Stimulated activated naive B cell treated with anti-CD40 and anti-IgM and Interleukin-4, amounts not matched to agents 10 μg/mL and 1 μg/mL and 100 μg/mL, for 72 hours (primary cell): Measurements from ENCODE around the gene NBAS.

Source experiments
- ATAC-seq, 2 donors: fragments of 150-1000 bp; cut with Tn5 transposase; replicated peaks; 2 replicates each; pipeline ENCODE4 v1.10.0; 2021; ENCODE audit warnings: moderate library complexity in 1 of 2
- DNase-seq: peaks from one replicate; pipeline ENCODE4 v3.0.0; 2021
- H3K27ac Mint-ChIP-seq: one replicate; pipeline ENCODE4 v1.8.0; 2022; ENCODE audit warnings: mild to moderate bottlenecking, mixed read lengths
- H3K27me3 Mint-ChIP-seq, 2 donors: one replicate each; pipeline ENCODE4 v1.8.0; 2022; ENCODE audit warnings: mixed read lengths in 2 of 2
- H3K36me3 Mint-ChIP-seq, 2 donors: one replicate each; pipeline ENCODE4 v1.8.0; 2022; ENCODE audit warnings: mixed read lengths in 2 of 2, mild to moderate bottlenecking in 1 of 2
- H3K4me1 Mint-ChIP-seq, 2 donors: one replicate each; pipeline ENCODE4 v1.8.0; 2022; ENCODE audit warnings: mixed read lengths in 2 of 2, mild to moderate bottlenecking in 1 of 2
- H3K4me3 Mint-ChIP-seq, 2 donors: one replicate each; pipeline ENCODE4 v1.8.0; 2022; ENCODE audit warnings: mild to moderate bottlenecking in 2 of 2, mixed read lengths in 2 of 2, moderate library complexity in 1 of 2
- H3K9me3 Mint-ChIP-seq, 2 donors: one replicate each; pipeline ENCODE4 v1.8.0; 2022; ENCODE audit warnings: mixed read lengths in 2 of 2, mild to moderate bottlenecking in 1 of 2

The NBAS gene

DNA sequence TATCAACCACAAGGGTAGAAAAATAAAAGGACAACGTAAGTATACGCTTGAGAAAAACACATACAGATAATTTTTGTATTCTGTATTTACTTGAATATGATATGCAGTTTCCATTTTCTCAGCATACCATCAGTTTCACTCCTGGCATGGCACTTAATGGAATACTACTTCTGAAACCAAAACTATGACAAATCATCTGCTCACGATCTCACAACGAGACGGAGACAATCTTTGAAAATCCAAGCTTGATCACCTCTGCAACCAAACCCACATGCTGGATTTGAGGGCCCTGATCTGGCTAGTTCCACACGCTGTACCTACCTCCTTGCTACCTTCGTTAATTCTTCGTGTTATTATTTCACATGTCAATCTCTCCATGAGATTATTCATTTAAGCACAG lies 387.6 kb downstream of the NBAS start:
- DNase-seq (no peak), ATAC-seq (no peak)
- Mint-ChIP-seq H3K9me3 (no peaks in the 10 kb centered on the region), H3K27ac (no peak overlapping the region), H3K4me1 (no peaks in the 10 kb centered on the region), H3K27me3 (no peaks in the 10 kb centered on the region), H3K4me3 (no peak overlapping the region), H3K36me3 (peaks cover 34 to 67% of the 10 kb centered on the region in 2 donors)

- Mint-ChIP-seq H3K36me3 (peaks cover 29 to 61% of the 10 kb centered on the region in 2 donors), H3K27me3 (no peaks in the 10 kb centered on the region), H3K9me3 (no peaks in the 10 kb centered on the region), H3K4me1 (no peaks in the 10 kb centered on the region), H3K4me3 (no peak overlapping the region), H3K27ac (no peak overlapping the region)
- no peak for DNase-seq
- ATAC-seq: no peak
Measured at GRCh38 chr2:15172825-15173224, 388.3 kb downstream of the NBAS start.

DNA sequence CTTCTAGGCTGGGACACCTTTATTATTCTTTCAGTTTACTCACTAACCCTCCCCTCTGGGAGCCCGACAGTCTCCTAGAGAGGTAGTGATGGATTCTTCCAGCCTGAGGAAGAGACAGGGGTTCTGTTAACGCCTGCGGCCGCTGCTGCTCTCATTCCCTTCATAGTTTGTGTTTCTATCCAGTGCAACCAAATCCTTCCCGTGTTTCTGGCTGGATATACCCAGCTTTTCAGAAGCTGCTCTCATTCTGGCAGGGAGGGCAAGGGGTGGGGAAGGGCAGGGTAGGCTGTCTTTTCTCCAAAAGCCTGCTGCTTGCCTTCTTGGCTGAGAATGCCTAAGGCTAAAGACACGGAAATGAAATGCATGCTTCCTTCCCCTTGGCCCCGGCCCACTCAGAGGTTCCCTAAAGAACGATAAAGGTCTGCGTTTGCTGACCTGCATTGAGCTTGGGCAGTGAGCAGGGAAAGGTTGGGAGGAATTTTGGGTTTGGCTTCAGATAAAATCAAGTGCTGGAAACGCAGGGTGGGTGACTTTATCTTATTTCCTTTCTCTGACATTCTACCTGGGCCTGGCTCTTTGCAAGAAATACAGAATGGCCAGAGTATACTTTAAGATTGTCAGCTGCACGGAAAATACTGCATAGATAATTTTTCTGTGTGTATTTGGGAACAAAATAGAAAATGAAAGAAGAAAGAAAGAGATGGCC lies 390.9 kb downstream of the NBAS start:
- no peaks in the 10 kb centered on the region for H3K9me3 Mint-ChIP-seq
- no peak overlapping the region for H3K4me3 Mint-ChIP-seq
- H3K27ac Mint-ChIP-seq: no peak overlapping the region
- DNase-seq: no peak
- peaks cover 26 to 56% of the 10 kb centered on the region in 2 donors for H3K36me3 Mint-ChIP-seq
- no peaks in the 10 kb centered on the region for H3K4me1 Mint-ChIP-seq
- H3K27me3 Mint-ChIP-seq: no peaks in the 10 kb centered on the region
- no peak for ATAC-seq

DNA sequence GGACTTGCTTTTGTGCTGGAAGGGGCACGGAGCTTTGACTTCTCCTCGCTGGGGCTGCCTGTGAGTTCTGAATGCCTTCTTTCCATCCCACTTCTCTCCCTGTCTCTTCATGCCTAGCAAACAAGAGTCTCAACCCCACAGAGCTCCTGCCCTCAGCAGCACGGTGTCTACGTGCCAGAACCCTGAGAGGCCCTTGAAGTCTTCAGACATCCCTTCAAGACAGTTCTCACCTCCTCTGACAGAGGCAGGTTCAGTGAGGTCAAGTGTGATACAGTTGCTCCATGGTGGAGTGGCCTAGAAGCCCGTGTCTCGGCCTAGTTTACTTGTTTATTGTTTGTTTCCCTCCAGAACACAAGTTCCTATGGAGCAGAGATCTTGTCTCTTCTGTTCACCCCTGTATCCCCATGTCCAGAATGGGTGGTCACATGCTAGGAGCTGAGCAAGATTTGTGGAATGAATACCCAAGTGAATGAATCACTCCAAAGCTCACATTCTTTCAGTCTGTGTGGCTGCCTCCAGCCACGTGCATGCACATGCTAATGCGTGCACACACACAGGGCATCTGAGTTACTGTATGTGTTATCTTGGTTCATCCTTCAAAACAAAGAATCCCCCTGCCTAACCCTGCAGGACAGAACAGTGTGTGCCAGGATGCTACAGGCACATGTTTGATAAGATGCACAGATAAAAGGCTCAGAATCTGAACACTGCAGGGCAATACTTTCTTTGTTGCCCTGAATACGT lies 391.6 kb downstream of the NBAS start:
- H3K27ac Mint-ChIP-seq: no peak overlapping the region
- no peaks in the 10 kb centered on the region for H3K9me3 Mint-ChIP-seq
- no peaks in the 10 kb centered on the region for H3K27me3 Mint-ChIP-seq
- peaks cover 26 to 55% of the 10 kb centered on the region in 2 donors for H3K36me3 Mint-ChIP-seq
- H3K4me1 Mint-ChIP-seq: no peaks in the 10 kb centered on the region
- no peak overlapping the region for H3K4me3 Mint-ChIP-seq
- ATAC-seq (no peak), DNase-seq (no peak)

- ATAC-seq (no peak), DNase-seq (no peak)
- H3K9me3 Mint-ChIP-seq: no peaks in the 10 kb centered on the region
- no peak overlapping the region for H3K4me3 Mint-ChIP-seq
- H3K36me3 Mint-ChIP-seq: peaks cover 21 to 47% of the 10 kb centered on the region in 2 donors
- no peaks in the 10 kb centered on the region for H3K27me3 Mint-ChIP-seq
- H3K27ac Mint-ChIP-seq: no peak overlapping the region
- H3K4me1 Mint-ChIP-seq: no peaks in the 10 kb centered on the region
Measured at GRCh38 chr2:15168116-15168515, 393.0 kb downstream of the NBAS start.

DNA sequence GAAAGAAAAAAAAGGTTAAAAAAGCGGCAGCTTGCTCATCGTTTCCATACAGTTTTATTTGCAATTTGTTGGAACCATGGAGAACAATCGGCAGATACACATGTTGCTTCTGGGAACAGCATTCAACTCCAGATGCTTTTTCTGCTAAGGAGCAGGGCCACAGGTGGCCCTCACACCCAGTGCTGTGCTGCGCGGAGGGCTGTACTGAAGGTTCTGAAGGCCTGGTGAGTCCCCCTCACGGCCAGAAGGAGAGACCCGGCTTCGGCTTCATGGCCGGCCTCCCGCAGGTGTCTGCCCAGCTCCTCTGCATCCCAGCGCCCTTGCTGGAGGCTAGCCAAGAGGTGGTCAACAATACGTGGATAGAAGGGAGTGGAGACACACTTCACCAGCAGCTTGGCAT lies 394.3 kb downstream of the NBAS start:
- no peak for DNase-seq
- Mint-ChIP-seq H3K27me3 (no peaks in the 10 kb centered on the region), H3K4me3 (no peak overlapping the region), H3K4me1 (no peaks in the 10 kb centered on the region), H3K36me3 (peaks cover 21 to 43% of the 10 kb centered on the region in 2 donors), H3K9me3 (no peaks in the 10 kb centered on the region), H3K27ac (no peak overlapping the region)
- ATAC-seq: no peak

DNA sequence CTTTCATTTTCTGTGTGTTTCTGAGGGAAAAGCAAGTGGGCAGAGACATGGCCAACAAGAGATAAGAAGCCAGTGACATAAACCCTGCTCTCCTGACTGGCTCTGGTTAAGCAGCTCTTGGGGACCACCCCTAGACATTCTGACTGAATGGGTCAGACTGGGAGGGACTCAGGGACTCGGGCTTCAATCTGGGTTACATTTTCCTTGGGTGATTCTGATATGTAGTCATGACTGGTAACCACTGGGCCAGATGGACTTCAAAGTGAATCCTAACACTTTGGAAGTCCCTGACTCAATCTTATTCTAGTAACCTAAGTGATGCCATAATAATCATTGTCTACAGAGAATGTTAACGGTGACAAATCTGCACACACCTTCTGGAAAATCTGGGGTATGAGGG lies 397.8 kb downstream of the NBAS start:
- H3K9me3 Mint-ChIP-seq: no peaks in the 10 kb centered on the region
- H3K27me3 Mint-ChIP-seq: no peaks in the 10 kb centered on the region
- no peak overlapping the region for H3K27ac Mint-ChIP-seq
- no peak overlapping the region for H3K4me3 Mint-ChIP-seq
- peaks cover 10 to 19% of the 10 kb centered on the region in 2 donors for H3K36me3 Mint-ChIP-seq
- H3K4me1 Mint-ChIP-seq: no peaks in the 10 kb centered on the region
- DNase-seq (no peak), ATAC-seq (no peak)

DNA sequence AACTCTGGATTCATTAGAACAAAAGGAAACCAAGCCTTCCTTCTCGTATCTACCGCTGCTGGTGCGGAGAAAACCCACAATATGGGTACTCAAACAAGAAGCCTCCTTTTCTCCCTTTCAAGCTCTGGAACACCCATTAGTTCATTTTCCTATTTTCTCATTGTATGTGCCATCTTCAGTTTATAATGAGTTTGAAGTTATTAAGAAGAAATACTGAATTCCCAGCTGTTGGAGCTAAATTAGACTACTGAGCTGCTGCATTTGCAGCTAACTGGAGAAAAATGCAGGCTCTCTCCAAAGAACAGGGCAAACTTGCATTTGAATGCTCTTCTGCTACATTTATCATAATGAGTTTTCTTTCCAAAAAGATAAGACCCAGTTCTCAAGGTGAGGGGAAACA lies 398.5 kb downstream of the NBAS start:
- Mint-ChIP-seq H3K4me1 (no peaks in the 10 kb centered on the region), H3K36me3 (peaks cover 10 to 19% of the 10 kb centered on the region in 2 donors), H3K4me3 (no peak overlapping the region), H3K9me3 (no peaks in the 10 kb centered on the region), H3K27me3 (no peaks in the 10 kb centered on the region), H3K27ac (no peak overlapping the region)
- no peak for ATAC-seq
- no peak for DNase-seq

DNA sequence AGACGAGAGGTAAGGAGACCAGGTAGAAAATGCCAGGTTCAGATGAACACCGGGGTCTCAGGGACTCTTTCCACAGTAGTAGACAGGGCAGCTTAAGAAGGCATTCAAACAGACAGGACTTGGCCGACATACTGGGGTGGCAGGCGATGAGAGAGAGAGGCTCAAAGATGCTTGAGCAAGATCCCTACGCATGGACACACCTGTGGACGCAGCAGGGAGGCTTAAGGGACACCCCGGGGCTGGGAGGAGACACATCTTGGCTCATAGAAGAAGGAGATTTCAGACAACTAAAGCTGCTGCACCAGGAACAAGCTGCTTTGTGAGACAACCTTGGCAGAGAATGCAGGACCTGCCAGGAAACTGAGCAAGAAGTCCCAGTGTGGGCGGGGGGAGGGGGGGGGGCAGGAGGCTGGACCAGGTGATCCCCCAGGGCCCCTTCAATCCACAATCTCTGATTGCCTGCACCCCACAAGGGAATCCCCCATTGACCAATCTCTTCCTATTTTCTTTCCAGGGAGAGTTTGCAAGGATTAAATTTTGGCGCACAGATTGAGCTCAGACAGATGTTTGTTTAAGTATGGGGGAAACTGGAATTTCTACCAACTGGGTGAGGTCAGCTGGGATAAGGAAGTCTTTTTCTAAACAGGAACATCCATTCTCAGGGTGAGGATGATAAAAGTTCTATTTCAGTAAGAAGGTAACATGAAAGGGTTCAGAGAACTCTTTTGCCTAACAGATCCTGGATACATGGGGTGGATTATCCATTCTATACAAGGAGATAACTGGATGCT lies 400.7 kb downstream of the NBAS start:
- peaks cover 0 to 4% of the 10 kb centered on the region in 2 donors for H3K36me3 Mint-ChIP-seq
- H3K4me3 Mint-ChIP-seq: no peak overlapping the region
- no peaks in the 10 kb centered on the region for H3K27me3 Mint-ChIP-seq
- H3K27ac Mint-ChIP-seq: no peak overlapping the region
- ATAC-seq (no peak), DNase-seq (no peak)
- H3K4me1 Mint-ChIP-seq: no peaks in the 10 kb centered on the region
- no peaks in the 10 kb centered on the region for H3K9me3 Mint-ChIP-seq

DNA sequence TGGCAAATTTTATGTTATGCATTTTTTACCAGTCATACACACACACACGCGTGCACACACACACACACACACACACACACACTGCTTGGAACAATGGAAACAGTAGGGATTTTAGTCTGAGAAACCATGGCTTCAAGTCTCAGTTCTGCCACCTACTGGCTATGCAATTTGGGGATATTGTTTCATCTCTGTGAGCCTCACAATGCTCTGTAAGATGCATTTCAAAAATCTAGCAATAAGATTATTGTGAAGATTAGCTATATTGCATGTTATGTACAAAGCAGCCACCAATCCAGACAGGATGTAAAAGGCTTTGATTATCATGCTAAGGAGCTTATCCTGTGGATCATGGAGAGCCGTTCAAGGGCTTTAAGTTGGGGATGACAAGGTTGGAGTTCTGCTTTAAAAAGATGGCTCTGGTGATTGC lies 401.4 kb downstream of the NBAS start:
- Mint-ChIP-seq H3K4me1 (no peaks in the 10 kb centered on the region), H3K9me3 (no peaks in the 10 kb centered on the region), H3K36me3 (no peaks in the 10 kb centered on the region), H3K27me3 (no peaks in the 10 kb centered on the region), H3K4me3 (no peak overlapping the region), H3K27ac (no peak overlapping the region)
- ATAC-seq (no peak), DNase-seq (no peak)

GRCh38 chr2:15159206-15159605 lies 401.9 kb downstream of the NBAS start:
- no peak overlapping the region for H3K27ac Mint-ChIP-seq
- ATAC-seq (no peak), DNase-seq (no peak)
- no peak overlapping the region for H3K4me3 Mint-ChIP-seq
- no peaks in the 10 kb centered on the region for H3K27me3 Mint-ChIP-seq
- H3K4me1 Mint-ChIP-seq: no peaks in the 10 kb centered on the region
- no peaks in the 10 kb centered on the region for H3K9me3 Mint-ChIP-seq
- no peaks in the 10 kb centered on the region for H3K36me3 Mint-ChIP-seq

- Mint-ChIP-seq H3K4me1 (no peaks in the 10 kb centered on the region), H3K27ac (no peak overlapping the region), H3K9me3 (no peaks in the 10 kb centered on the region), H3K4me3 (no peak overlapping the region), H3K27me3 (no peaks in the 10 kb centered on the region), H3K36me3 (no peaks in the 10 kb centered on the region)
- ATAC-seq (no peak), DNase-seq (no peak)
Measured at GRCh38 chr2:15158532-15158931, 402.6 kb downstream of the NBAS start.

- H3K4me3 Mint-ChIP-seq: no peak overlapping the region
- ATAC-seq (no peak), DNase-seq (no peak)
- H3K9me3 Mint-ChIP-seq: no peaks in the 10 kb centered on the region
- H3K36me3 Mint-ChIP-seq: no peaks in the 10 kb centered on the region
- H3K27me3 Mint-ChIP-seq: no peaks in the 10 kb centered on the region
- H3K4me1 Mint-ChIP-seq: no peaks in the 10 kb centered on the region
- H3K27ac Mint-ChIP-seq: no peak overlapping the region
Measured at GRCh38 chr2:15158100-15158499, 403.0 kb downstream of the NBAS start.

DNA sequence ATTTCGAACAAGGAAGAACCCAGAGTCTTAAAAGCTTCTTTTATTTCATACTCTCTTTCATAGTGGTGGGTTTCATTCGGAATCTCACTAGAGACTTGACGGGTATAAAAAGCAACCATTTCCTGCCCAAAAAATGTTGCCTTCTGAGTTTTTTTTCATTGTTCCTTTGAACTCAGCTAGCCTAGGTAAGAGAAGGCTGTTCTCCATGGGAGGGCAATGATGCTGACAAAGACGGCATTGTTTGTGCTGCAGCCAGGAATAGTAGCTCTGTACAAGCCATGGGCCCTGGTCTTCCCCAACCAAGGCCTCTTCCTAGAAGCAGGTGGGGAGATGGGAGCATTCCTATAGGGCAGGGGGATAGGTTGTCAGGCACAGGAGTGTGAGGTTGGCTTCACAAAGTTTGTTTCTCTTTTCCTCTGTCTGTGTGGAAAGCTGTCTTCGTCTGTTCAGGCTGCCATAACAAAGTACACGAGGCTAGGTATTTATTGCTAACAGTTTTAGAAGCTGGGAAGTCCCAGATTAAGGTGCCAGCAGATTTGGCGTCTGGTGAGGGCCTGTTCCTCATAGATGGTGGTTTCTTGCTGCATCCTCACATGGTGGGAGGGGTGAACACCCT lies 405.1 kb downstream of the NBAS start:
- no peak overlapping the region for H3K27ac Mint-ChIP-seq
- no peaks in the 10 kb centered on the region for H3K9me3 Mint-ChIP-seq
- ATAC-seq: no peak

More for the DNA sequence above, 405.1 kb downstream of the NBAS start:
- DNase-seq: no peak
- no peaks in the 10 kb centered on the region for H3K4me1 Mint-ChIP-seq
- H3K4me3 Mint-ChIP-seq: no peak overlapping the region
- H3K36me3 Mint-ChIP-seq: no peaks in the 10 kb centered on the region
- no peaks in the 10 kb centered on the region for H3K27me3 Mint-ChIP-seq
